Activated naive CD4-positive, alpha-beta T cell treated with anti-CD3 and anti-CD28 coated beads, Interleukin-2, amount 10 ng/mL, durations not matched to agents 7 days and 5 days (primary cell): ENCODE results near the gene VIT.

ENCODE experiments used
- CTCF ChIA-PET: fragments of 350-600 bp; sonication (Branson Sonifier 250); formaldehyde crosslinking; loops from one replicate; lab custom pipeline; 2021; ENCODE audit warnings: antibody characterized with exemption; lab: Charles Lee
- DNase-seq: peaks from one replicate; pipeline ENCODE4 v3.0.0-alpha.2; 2020
- H3K27ac Mint-ChIP-seq: one replicate; pipeline ENCODE4 v1.8.0; 2021; ENCODE audit warnings: mild to moderate bottlenecking, moderate library complexity, mixed read lengths
- H3K27me3 Mint-ChIP-seq: one replicate; pipeline ENCODE4 v1.8.0; 2021; ENCODE audit warnings: mild to moderate bottlenecking, mixed read lengths
- H3K36me3 Mint-ChIP-seq: one replicate; pipeline ENCODE4 v1.8.0; 2021; ENCODE audit warnings: mixed read lengths
- H3K4me1 Mint-ChIP-seq: one replicate; pipeline ENCODE4 v1.8.0; 2021; ENCODE audit warnings: mixed read lengths
- H3K4me3 Mint-ChIP-seq: one replicate; pipeline ENCODE4 v1.8.0; 2021; ENCODE audit warnings: mild to moderate bottlenecking, moderate library complexity, mixed read lengths
- H3K9me3 Mint-ChIP-seq: one replicate; pipeline ENCODE4 v1.8.0; 2021; ENCODE audit warnings: mixed read lengths

Gene VIT

DNA sequence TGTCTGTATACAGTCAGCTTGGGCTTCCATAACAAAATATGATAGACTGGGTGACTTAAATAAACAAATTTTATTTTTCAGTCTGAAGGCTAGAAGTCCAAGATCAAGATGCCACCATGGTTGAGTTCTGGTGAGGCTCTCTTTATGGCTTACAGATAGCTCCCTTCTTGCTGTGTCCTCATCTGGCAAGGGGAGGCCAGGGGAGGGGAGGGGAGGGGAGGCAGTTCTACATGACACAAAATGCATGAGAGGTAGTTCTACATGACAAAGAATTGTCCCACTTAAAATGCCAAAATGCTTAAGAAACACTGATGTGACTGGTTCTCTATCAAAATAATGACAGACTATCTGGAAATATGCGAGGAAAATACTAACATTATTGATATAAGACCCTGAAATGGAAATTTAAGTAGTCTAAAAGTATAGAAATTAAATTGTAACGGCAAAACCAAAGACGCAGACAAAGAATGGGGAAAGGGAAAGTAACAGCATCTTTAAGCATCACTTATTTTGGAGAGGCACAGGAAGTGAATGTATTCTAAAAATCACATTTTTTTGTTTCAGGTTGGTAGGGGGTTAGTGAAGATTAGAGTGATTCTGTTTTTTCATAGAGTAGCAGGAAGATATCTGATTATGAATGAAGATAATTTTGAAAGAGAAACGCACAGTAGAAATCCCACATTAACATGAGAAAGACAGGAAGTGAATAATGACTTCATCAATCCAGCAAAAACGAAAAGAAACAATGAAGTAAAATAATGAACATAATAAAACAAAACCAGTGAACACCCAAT, 138.4 kb downstream of the VIT start:
- H3K9me3 Mint-ChIP-seq: no peaks in the 10 kb centered on the region
- no peaks in the 10 kb centered on the region for H3K36me3 Mint-ChIP-seq
- H3K27ac Mint-ChIP-seq: peak overlapping the region; percentile 20
- H3K4me1 Mint-ChIP-seq: peaks cover 12% of the 10 kb centered on the region
- CTCF ChIA-PET: no interaction called here
- DNase-seq: no peak
- no peak overlapping the region for H3K4me3 Mint-ChIP-seq
- H3K27me3 Mint-ChIP-seq: no peaks in the 10 kb centered on the region

DNA sequence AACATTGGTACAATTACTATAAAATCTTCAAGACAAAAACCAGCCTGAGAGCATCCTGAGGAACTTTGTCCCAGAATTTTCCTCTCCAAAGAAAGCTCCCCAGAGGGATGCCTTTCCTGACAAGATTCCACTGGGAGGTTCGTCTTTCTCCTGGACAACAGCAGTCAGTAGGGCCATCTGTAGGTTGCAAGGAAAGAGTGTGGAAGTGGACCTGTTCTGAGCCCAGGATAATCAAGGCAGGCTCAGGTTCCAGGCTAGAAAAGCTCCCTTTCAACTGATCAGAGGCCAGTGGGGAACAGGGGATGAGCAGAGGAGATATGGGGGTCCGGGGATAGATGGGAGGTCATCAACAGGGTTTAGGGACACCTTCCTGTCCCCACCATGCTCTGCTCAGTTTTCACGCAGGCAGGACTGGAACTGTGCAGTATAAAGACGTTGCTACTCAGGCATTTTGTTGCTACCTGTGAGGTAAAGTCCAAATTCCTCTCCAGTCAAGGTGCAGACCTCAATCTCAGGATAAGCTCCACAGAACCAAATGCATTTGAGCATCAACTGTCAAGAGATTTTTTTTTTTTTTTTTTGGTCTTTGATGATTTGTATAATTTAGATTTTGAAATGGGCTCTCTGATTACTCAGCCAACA, 143.6 kb downstream of the VIT start:
- CTCF ChIA-PET: no interaction called here
- H3K4me3 Mint-ChIP-seq: no peak overlapping the region
- H3K27me3 Mint-ChIP-seq: no peaks in the 10 kb centered on the region
- H3K36me3 Mint-ChIP-seq: peaks cover 11% of the 10 kb centered on the region
- no peak for DNase-seq
- H3K27ac Mint-ChIP-seq: no peak overlapping the region
- peaks cover 5% of the 10 kb centered on the region for H3K4me1 Mint-ChIP-seq
- no peaks in the 10 kb centered on the region for H3K9me3 Mint-ChIP-seq

DNA sequence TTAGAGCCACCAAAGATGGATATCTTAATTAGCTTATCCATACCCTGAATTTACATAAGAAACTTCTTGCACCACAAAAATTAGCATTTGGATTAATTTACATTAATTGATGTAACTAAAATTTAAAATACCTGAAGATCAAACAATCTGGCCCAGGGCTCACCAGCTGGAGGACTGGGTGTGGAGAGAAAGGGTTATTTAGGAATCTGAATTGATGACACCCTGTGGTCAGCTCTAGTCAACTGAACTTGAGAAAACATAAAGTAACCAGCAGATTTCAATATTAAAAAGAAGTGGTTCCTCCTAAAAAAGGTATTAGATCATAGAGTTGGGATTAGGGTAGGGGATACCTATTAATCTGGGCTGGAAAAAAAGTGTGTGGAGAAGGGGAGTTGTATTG, 147.3 kb downstream of the VIT start:
- Mint-ChIP-seq H3K27me3 (no peaks in the 10 kb centered on the region), H3K36me3 (peaks cover 24% of the 10 kb centered on the region), H3K9me3 (no peaks in the 10 kb centered on the region), H3K27ac (no peak overlapping the region), H3K4me1 (no peaks in the 10 kb centered on the region), H3K4me3 (no peak overlapping the region)
- CTCF ChIA-PET: no interaction called here
- DNase-seq: no peak

DNA sequence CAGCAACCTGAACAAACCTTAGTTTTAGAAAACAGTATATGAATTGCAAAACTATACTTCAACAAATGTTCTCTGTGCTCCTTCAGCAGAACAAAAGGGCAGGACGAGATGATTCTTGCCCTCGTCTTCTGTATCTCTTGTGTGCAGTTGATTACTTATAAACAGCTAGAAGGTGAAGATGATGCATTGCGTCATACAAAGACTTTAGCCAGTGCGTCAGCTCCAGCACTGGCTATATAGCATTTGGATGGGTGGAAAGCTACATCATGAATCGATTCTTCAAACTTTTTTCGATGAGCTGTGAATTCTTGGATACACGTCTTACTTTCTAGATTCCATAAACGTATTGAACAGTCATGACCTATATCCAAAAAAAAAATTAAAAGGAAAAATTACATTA, 152.8 kb downstream of the VIT start:
- H3K9me3 Mint-ChIP-seq: no peaks in the 10 kb centered on the region
- H3K27ac Mint-ChIP-seq: no peak overlapping the region
- H3K27me3 Mint-ChIP-seq: no peaks in the 10 kb centered on the region
- peaks cover 38% of the 10 kb centered on the region for H3K36me3 Mint-ChIP-seq
- H3K4me3 Mint-ChIP-seq: no peak overlapping the region
- H3K4me1 Mint-ChIP-seq: no peaks in the 10 kb centered on the region
- CTCF ChIA-PET: no interaction called here
- DNase-seq: no peak

DNA sequence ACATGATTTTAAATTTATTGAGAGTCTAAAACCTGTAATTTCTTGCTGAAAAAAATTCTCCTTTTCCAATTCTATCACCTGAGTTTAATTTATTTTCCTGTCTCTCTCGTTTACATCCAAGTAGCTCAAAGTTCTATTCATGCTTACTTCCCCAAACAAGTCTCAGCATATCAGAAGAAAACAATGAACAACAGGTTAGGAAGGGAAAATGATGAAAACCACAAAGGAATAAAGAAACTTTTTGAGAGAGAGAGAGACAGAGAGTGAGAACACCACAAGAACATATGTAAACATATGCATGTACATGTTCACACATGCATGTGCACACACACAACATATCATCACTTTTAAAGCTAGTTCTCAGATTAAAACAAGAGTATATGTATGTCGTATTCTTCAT, 157.7 kb downstream of the VIT start:
- no peak overlapping the region for H3K27ac Mint-ChIP-seq
- H3K36me3 Mint-ChIP-seq: peaks cover 38% of the 10 kb centered on the region

DNA sequence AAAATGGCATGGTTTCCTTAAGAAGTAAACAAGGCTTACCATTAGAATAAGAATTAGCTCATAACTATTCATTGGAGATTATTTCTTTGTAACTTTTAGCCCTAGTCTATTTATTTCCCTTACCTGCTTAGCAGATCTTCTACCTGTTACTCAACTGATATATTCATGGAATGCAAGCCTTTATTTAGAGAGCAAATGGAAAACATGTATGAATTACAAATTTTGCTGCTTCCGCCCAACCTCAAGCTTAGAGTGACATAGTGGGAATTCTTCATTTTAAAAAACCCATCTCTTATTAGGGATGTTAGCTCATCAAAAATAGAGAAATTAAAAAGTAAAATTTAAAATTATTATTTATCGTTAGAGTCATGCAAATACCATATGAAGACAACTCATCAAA, 158.9 kb downstream of the VIT start:
- no peak overlapping the region for H3K27ac Mint-ChIP-seq

More for the DNA sequence above, 157.7 kb downstream of the VIT start:
- DNase-seq: no peak
- H3K4me1 Mint-ChIP-seq: peaks cover 11% of the 10 kb centered on the region
- H3K9me3 Mint-ChIP-seq: no peaks in the 10 kb centered on the region
- CTCF ChIA-PET: interaction anchor here (1.0 kb wide), 1 partner anchor 18 kb away, joined by 3 read pairs; no protein-coding TSS in a partner anchor
- no peak overlapping the region for H3K4me3 Mint-ChIP-seq
- no peaks in the 10 kb centered on the region for H3K27me3 Mint-ChIP-seq

DNA sequence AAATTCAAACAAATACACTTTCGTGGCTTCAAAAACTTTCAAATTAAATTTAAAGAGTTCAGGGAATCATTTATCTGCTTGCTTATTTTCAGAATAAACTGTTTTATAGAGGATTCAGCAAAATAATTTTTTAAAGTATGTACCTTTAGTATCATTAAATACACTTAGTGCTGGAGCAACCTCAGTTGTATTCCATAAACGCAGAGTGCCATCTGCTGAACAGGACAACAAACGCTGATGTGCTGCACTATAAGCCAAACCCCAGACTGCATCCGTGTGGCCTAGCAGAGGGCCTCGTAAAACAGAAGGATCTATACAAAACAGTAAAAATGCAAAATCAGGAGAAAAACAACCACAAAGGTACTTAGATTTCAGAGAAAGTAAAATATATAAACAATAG, 161.2 kb downstream of the VIT start:
- no peak overlapping the region for H3K4me3 Mint-ChIP-seq
- H3K4me1 Mint-ChIP-seq: peaks cover 12% of the 10 kb centered on the region
- no peak overlapping the region for H3K27ac Mint-ChIP-seq
- no peak for DNase-seq
- CTCF ChIA-PET: no interaction called here
- H3K27me3 Mint-ChIP-seq: no peaks in the 10 kb centered on the region
- H3K36me3 Mint-ChIP-seq: peaks cover 44% of the 10 kb centered on the region
- no peaks in the 10 kb centered on the region for H3K9me3 Mint-ChIP-seq

More for the DNA sequence above, 158.9 kb downstream of the VIT start:
- no peaks in the 10 kb centered on the region for H3K9me3 Mint-ChIP-seq
- H3K36me3 Mint-ChIP-seq: peaks cover 38% of the 10 kb centered on the region
- no peak overlapping the region for H3K4me3 Mint-ChIP-seq
- no peak for DNase-seq
- H3K27me3 Mint-ChIP-seq: no peaks in the 10 kb centered on the region
- H3K4me1 Mint-ChIP-seq: peaks cover 12% of the 10 kb centered on the region
- CTCF ChIA-PET: interaction anchor here (1.0 to 1.2 kb wide), 2 partner anchors 17 to 70 kb away, joined by 3 to 4 read pairs; no protein-coding TSS in a partner anchor

DNA sequence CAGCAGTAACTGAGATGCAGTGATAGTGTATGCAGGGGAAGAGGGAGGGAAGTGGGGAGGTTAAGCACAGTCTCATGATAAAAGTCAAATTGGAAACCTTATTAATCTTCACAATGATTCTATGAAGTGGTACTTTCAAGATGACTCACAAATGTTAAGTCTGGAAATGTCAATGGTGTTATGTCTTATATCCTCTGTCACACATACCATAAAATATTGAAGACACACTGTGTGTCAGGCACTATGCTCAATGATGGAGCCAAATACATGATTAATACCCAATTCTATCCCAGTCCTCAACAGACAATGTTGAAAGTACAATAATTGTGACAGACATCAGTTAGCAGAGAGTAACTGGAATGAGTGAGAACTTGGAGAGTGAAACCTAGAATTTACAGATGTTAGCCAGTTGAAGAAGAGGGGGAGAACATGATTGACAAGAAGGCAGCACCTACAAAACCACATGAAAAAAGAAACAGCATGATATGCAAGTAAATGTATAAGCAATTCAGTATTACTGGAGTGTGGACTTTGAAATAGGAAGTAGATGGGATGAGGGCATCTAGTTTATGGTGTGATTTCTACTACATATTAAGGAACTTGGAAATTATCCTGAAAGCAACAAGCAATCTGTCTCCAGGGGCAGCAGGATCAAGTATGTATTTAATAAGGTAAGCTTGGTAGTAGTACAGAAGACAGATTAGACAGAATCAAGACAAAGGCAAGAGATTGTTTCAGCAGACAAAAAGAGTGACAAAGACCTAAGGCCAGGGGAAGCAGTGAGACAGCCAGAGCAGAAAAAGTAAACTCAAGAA, 162.3 kb downstream of the VIT start:
- H3K27ac Mint-ChIP-seq: peak overlapping the region; percentile 6
- DNase-seq: no peak
- peaks cover 12% of the 10 kb centered on the region for H3K4me1 Mint-ChIP-seq
- no peaks in the 10 kb centered on the region for H3K27me3 Mint-ChIP-seq
- CTCF ChIA-PET: interaction anchor here (0.7 kb wide), 1 partner anchor 169 kb away, joined by 3 read pairs; no protein-coding TSS in a partner anchor
- H3K4me3 Mint-ChIP-seq: no peak overlapping the region
- peaks cover 52% of the 10 kb centered on the region for H3K36me3 Mint-ChIP-seq
- peaks cover 3% of the 10 kb centered on the region for H3K9me3 Mint-ChIP-seq

DNA sequence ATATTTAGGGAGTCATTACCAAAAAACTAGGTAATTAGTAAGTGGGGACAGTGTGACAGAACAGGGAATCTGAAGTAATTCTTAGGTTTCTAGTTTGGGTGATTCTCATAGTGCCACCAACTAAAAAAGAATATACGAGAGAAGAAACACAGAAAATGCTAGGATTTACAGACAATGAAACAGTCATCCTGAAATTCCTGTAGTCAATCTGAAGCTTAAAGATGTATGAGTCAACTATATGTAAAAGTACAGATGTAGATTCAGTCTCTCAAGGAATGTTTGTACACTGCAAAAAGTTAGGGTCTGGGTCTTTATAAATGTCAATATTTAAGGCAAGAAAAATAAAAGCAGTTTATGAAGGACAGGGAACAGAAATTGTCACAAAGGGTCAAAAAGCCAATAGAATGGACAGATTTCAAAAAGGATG, 162.9 kb downstream of the VIT start:
- H3K27me3 Mint-ChIP-seq: no peaks in the 10 kb centered on the region
- DNase-seq: no peak
- CTCF ChIA-PET: interaction anchor here (0.7 kb wide), 1 partner anchor 169 kb away, joined by 3 read pairs; no protein-coding TSS in a partner anchor
- peak overlapping the region; percentile 6 for H3K27ac Mint-ChIP-seq
- H3K36me3 Mint-ChIP-seq: peaks cover 54% of the 10 kb centered on the region
- peaks cover 3% of the 10 kb centered on the region for H3K9me3 Mint-ChIP-seq
- no peak overlapping the region for H3K4me3 Mint-ChIP-seq
- peaks cover 12% of the 10 kb centered on the region for H3K4me1 Mint-ChIP-seq

DNA sequence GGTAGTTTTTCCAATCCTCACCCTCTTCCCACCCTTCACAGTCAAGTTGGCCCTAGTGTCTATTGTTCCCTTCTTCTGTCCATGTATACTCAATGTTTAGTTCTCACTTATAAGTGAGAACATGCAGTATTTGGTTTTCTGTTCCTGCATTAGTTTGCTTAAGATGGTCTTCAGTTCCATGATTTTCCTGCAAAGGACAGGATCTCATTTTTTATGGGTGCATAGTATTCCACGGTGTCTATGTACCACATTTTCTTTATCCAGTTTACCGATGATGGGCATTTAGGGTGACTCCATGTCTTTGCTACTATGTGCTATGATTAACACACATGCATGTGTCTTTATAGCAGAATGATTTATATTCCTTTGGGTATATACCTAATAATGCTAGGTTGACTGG, 165.4 kb downstream of the VIT start:
- H3K27me3 Mint-ChIP-seq: no peaks in the 10 kb centered on the region
- peaks cover 3% of the 10 kb centered on the region for H3K9me3 Mint-ChIP-seq
- no peak overlapping the region for H3K4me3 Mint-ChIP-seq
- DNase-seq: no peak
- CTCF ChIA-PET: no interaction called here
- H3K4me1 Mint-ChIP-seq: peaks cover 12% of the 10 kb centered on the region
- peaks cover 67% of the 10 kb centered on the region for H3K36me3 Mint-ChIP-seq
- H3K27ac Mint-ChIP-seq: no peak overlapping the region
